ENCODE measurements around the gene MCC.

MCC gene

GRCh38 chr5:113358696-113359095 lies 129.6 kb downstream of the MCC start:
- DNase-seq: no peak

- no peak for DNase-seq
Measured at GRCh38 chr5:113357696-113358476, 130.4 kb downstream of the MCC start.

- DNase-seq: no peak
Measured at GRCh38 chr5:113356487-113356886, 131.8 kb downstream of the MCC start.

GRCh38 chr5:113354055-113354454 lies 134.2 kb downstream of the MCC start:
- no peak for DNase-seq

GRCh38 chr5:113347572-113347971 lies 140.7 kb downstream of the MCC start:
- DNase-seq: no peak

GRCh38 chr5:113344973-113345940 lies 143.0 kb downstream of the MCC start:
- DNase-seq: no peak

- no peak for DNase-seq
Measured at GRCh38 chr5:113343343-113343742, 144.9 kb downstream of the MCC start.

- no peak for DNase-seq
Measured at GRCh38 chr5:113340537-113340936, 147.7 kb downstream of the MCC start.

- no peak for DNase-seq
Measured at GRCh38 chr5:113338628-113339027, 149.6 kb downstream of the MCC start.

- DNase-seq: no peak
Measured at GRCh38 chr5:113337515-113338415, 150.5 kb downstream of the MCC start.

- DNase-seq: no peak
Measured at GRCh38 chr5:113336975-113337374, 151.3 kb downstream of the MCC start.

- no peak for DNase-seq
Measured at GRCh38 chr5:113333411-113333810, 154.8 kb downstream of the MCC start.

GRCh38 chr5:113331209-113331551 lies 157.1 kb downstream of the MCC start:
- DNase-seq: no peak

- no peak for DNase-seq
Measured at GRCh38 chr5:113330533-113331208, 157.6 kb downstream of the MCC start.

GRCh38 chr5:113329981-113330380 lies 158.3 kb downstream of the MCC start:
- no peak for DNase-seq

- DNase-seq: no peak
Measured at GRCh38 chr5:113325054-113325453, 163.2 kb downstream of the MCC start.

- no peak for DNase-seq
Measured at GRCh38 chr5:113321276-113321675, 167.0 kb downstream of the MCC start.

- DNase-seq: no peak
Measured at GRCh38 chr5:113320273-113320780, 167.9 kb downstream of the MCC start.

- DNase-seq: no peak
Measured at GRCh38 chr5:113319256-113320053, 168.8 kb downstream of the MCC start.

- DNase-seq: no peak
Measured at GRCh38 chr5:113317636-113318035, 170.6 kb downstream of the MCC start.

GRCh38 chr5:113311301-113311700 lies 177.0 kb downstream of the MCC start:
- DNase-seq: no peak

Measured in activated CD4-positive, alpha-beta T cell treated with anti-CD3 and anti-CD28 coated beads, Interleukin-2, amount 50 U/mL, for 48 hours (primary cell).